A673 (cell line): ENCODE results near the gene MRPS11.

Experiments
- EZH2 ChIP-seq: fragments of 200-600 bp; sonication (generic); IDR thresholded peaks from 2 replicates; pipeline ENCODE4 v1.6.1; 2017; ENCODE audit warnings: borderline replicate concordance, low read depth, mild to moderate bottlenecking, mixed read lengths, antibody characterized with exemption, low read length; ENCODE audit not compliant: poor library complexity, severe bottlenecking
- TF ChIP-seq, protein P1 (sequence below): fragments of 300-800, 200-600 bp; sonication (generic); conservative IDR thresholded peaks from 2 replicates; pipeline ENCODE4 v1.5.1; 2017; ENCODE audit warnings: low read depth, mild to moderate bottlenecking, antibody characterized with exemption, low read length, moderate library complexity, mixed read lengths

DNA sequence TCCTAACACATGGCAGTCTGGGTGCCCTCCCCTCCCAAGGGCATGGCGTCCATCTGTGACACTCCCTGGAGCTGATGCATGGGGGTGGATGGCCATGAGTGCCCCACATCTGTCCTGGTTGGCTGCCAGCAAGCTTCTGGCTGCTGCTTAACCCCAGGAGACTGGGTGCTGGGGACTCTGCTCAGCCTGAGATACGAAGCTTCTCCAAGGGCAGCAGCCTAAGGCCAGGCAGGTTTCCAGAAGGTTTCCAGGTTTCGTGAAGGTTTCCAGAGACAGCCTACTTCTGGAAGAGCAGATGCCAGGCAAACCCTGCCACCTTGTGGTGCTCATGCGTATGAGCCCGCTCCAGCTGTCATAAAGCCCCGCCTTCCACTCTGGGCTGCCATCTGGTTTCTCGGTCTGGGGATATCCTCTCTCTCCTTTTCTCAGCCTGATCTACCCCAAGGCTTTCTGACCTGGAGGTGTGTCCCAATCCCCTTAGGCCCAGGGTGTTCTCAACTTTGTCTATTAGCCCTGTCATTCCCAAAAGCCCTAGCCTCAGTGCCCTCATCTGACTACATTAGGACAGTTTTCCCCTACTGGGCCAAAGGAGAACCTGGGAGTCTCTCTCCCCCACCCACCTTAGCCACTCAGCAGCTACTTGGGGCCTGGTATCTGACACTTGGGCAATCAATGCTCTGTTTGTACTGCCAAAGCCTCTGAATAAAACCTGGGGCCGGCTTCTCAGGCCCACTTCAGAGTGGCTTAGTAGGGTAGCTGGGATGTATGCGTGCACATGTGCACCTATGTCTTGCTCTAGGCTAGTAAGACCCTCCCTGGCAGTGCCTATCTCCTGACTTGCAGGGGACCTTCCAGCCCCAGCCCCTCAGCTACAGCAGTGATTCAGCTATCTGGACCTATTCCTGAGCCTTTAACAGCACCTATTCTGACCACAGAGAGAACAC, 12.4 kb upstream of the MRPS11 start:
- TF ChIP-seq, protein P1, sequence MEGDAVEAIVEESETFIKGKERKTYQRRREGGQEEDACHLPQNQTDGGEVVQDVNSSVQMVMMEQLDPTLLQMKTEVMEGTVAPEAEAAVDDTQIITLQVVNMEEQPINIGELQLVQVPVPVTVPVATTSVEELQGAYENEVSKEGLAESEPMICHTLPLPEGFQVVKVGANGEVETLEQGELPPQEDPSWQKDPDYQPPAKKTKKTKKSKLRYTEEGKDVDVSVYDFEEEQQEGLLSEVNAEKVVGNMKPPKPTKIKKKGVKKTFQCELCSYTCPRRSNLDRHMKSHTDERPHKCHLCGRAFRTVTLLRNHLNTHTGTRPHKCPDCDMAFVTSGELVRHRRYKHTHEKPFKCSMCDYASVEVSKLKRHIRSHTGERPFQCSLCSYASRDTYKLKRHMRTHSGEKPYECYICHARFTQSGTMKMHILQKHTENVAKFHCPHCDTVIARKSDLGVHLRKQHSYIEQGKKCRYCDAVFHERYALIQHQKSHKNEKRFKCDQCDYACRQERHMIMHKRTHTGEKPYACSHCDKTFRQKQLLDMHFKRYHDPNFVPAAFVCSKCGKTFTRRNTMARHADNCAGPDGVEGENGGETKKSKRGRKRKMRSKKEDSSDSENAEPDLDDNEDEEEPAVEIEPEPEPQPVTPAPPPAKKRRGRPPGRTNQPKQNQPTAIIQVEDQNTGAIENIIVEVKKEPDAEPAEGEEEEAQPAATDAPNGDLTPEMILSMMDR = peak; percentile 80
- TF ChIP-seq EZH2 = no peak
